T-helper 17 cell (primary cell): ENCODE results near the gene CCT5. TPM values are rescaled to one million over a fixed set of nuclear protein-coding genes. Genes with fewer than 3 reads are reported as not detected.
A peak's percentile ranks its signal among the peaks of the same experiment; 100 is the strongest.

Experiments used
- ATAC-seq: fragments of 150-1000 bp; cut with Tn5 transposase; 2 replicates; pipeline ENCODE4 v1.10.0; 2021; ENCODE audit warnings: mild to moderate bottlenecking, moderate library complexity
- DNase-seq, 3 donors: peaks; one replicate each; pipeline versions ENCODE4 v3.0.0 to v3.0.0-alpha.2; 2020 to 2021
- H3K9me3 ChIP-seq: one replicate; pipeline ENCODE4 v1.7.0; 2013; ENCODE audit warnings: low read length, mild to moderate bottlenecking; ENCODE audit not compliant: control insufficient read depth, poor library complexity, severe bottlenecking
- H3K27ac Mint-ChIP-seq: one replicate; pipeline ENCODE4 v1.8.0; 2022; ENCODE audit warnings: mild to moderate bottlenecking, moderate library complexity, mixed read lengths
- H3K27me3 Mint-ChIP-seq: one replicate; pipeline ENCODE4 v1.8.0; 2022; ENCODE audit warnings: mixed read lengths
- H3K36me3 Mint-ChIP-seq: one replicate; pipeline ENCODE4 v1.8.0; 2022; ENCODE audit warnings: low read depth, mixed read lengths
- H3K4me1 Mint-ChIP-seq: one replicate; pipeline ENCODE4 v1.8.0; 2022; ENCODE audit warnings: mild to moderate bottlenecking, mixed read lengths
- H3K4me3 Mint-ChIP-seq: one replicate; pipeline ENCODE4 v1.8.0; 2022; ENCODE audit warnings: mild to moderate bottlenecking, moderate library complexity, mixed read lengths
- total RNA-seq, 4 donors: library from RNA in 2 of 4; stranded (reverse) in 2 of 4; gene quantifications; one replicate each; pipeline ENCODE4 v1.2.3 and lab custom pipeline; 2022 to 2026

The CCT5 gene
- total RNA-seq, 2 donors from 2014 or later = 62.6 to 73.0 TPM

- no peak overlapping the region for H3K4me3 Mint-ChIP-seq
- no peak for ATAC-seq
- no peak overlapping the region for H3K27ac Mint-ChIP-seq
- peaks cover 16% of the 10 kb centered on the region for H3K27me3 Mint-ChIP-seq
- peaks cover 7% of the 10 kb centered on the region for H3K4me1 Mint-ChIP-seq
- peaks cover 3% of the 10 kb centered on the region for H3K36me3 Mint-ChIP-seq
- no peaks in the 10 kb centered on the region for H3K9me3 ChIP-seq
- DNase-seq = peak in 2 of 3 donors; percentile 14 to 17
These were observed 38.6 kb downstream of the CCT5 start for GRCh38 chr5:10288592-10289219.

- Mint-ChIP-seq H3K36me3 (peaks cover 3% of the 10 kb centered on the region), H3K27me3 (peaks cover 16% of the 10 kb centered on the region), H3K4me3 (no peak overlapping the region), H3K27ac (no peak overlapping the region), H3K4me1 (peaks cover 3% of the 10 kb centered on the region)
- no peaks in the 10 kb centered on the region for H3K9me3 ChIP-seq
- ATAC-seq (no peak), DNase-seq (no peak)
These were observed 39.3 kb downstream of the CCT5 start for GRCh38 chr5:10289353-10289752.

- Mint-ChIP-seq H3K27ac (no peak overlapping the region), H3K4me3 (no peak overlapping the region)
These were observed 39.9 kb downstream of the CCT5 start for GRCh38 chr5:10289991-10290390.

GRCh38 chr5:10290438-10290837 lies 40.4 kb downstream of the CCT5 start:
- DNase-seq (no peak), ATAC-seq (no peak)
- peaks cover 16% of the 10 kb centered on the region for H3K27me3 Mint-ChIP-seq
- peaks cover 3% of the 10 kb centered on the region for H3K4me1 Mint-ChIP-seq
- no peaks in the 10 kb centered on the region for H3K9me3 ChIP-seq
- no peak overlapping the region for H3K4me3 Mint-ChIP-seq
- H3K27ac Mint-ChIP-seq = no peak overlapping the region
- H3K36me3 Mint-ChIP-seq = peaks cover 3% of the 10 kb centered on the region

More at GRCh38 chr5:10289991-10290390, 39.9 kb downstream of the CCT5 start:
- H3K9me3 ChIP-seq = no peaks in the 10 kb centered on the region
- H3K27me3 Mint-ChIP-seq = peaks cover 16% of the 10 kb centered on the region
- ATAC-seq (no peak), DNase-seq (no peak)
- H3K4me1 Mint-ChIP-seq = peaks cover 3% of the 10 kb centered on the region
- peaks cover 3% of the 10 kb centered on the region for H3K36me3 Mint-ChIP-seq

- Mint-ChIP-seq H3K36me3 (peaks cover 6% of the 10 kb centered on the region), H3K27me3 (peaks cover 19% of the 10 kb centered on the region), H3K27ac (no peak overlapping the region), H3K4me3 (no peak overlapping the region), H3K4me1 (peaks cover 3% of the 10 kb centered on the region)
- ATAC-seq (no peak), DNase-seq (no peak)
- H3K9me3 ChIP-seq = no peaks in the 10 kb centered on the region
These were observed 41.7 kb downstream of the CCT5 start for GRCh38 chr5:10291692-10292339.

GRCh38 chr5:10293907-10294662 lies 44.0 kb downstream of the CCT5 start:
- H3K4me3 Mint-ChIP-seq = no peak overlapping the region
- peaks cover 21% of the 10 kb centered on the region for H3K27me3 Mint-ChIP-seq
- H3K27ac Mint-ChIP-seq = no peak overlapping the region
- H3K4me1 Mint-ChIP-seq = no peaks in the 10 kb centered on the region
- no peak for DNase-seq
- H3K36me3 Mint-ChIP-seq = peaks cover 6% of the 10 kb centered on the region
- no peaks in the 10 kb centered on the region for H3K9me3 ChIP-seq
- ATAC-seq = no peak

GRCh38 chr5:10295619-10296326 lies 45.7 kb downstream of the CCT5 start:
- Mint-ChIP-seq H3K27me3 (peaks cover 18% of the 10 kb centered on the region), H3K4me3 (no peak overlapping the region), H3K4me1 (no peaks in the 10 kb centered on the region), H3K36me3 (peaks cover 5% of the 10 kb centered on the region), H3K27ac (no peak overlapping the region)
- H3K9me3 ChIP-seq = no peaks in the 10 kb centered on the region
- no peak for DNase-seq
- no peak for ATAC-seq

GRCh38 chr5:10297646-10298204 lies 47.6 kb downstream of the CCT5 start:
- Mint-ChIP-seq H3K4me3 (no peak overlapping the region), H3K27ac (no peak overlapping the region)
- no peak for ATAC-seq

GRCh38 chr5:10300246-10300645 lies 50.2 kb downstream of the CCT5 start:
- ATAC-seq (no peak), DNase-seq (no peak)
- no peak overlapping the region for H3K4me3 Mint-ChIP-seq
- H3K27me3 Mint-ChIP-seq = peaks cover 14% of the 10 kb centered on the region
- H3K36me3 Mint-ChIP-seq = peaks cover 3% of the 10 kb centered on the region
- H3K4me1 Mint-ChIP-seq = no peaks in the 10 kb centered on the region
- no peaks in the 10 kb centered on the region for H3K9me3 ChIP-seq
- no peak overlapping the region for H3K27ac Mint-ChIP-seq

More at GRCh38 chr5:10297646-10298204, 47.6 kb downstream of the CCT5 start:
- no peaks in the 10 kb centered on the region for H3K9me3 ChIP-seq
- no peak for DNase-seq
- Mint-ChIP-seq H3K4me1 (no peaks in the 10 kb centered on the region), H3K36me3 (peaks cover 3% of the 10 kb centered on the region), H3K27me3 (peaks cover 14% of the 10 kb centered on the region)

- DNase-seq (no peak), ATAC-seq (no peak)
- Mint-ChIP-seq H3K4me3 (no peak overlapping the region), H3K27ac (no peak overlapping the region), H3K27me3 (peaks cover 17% of the 10 kb centered on the region), H3K4me1 (peaks cover 3% of the 10 kb centered on the region), H3K36me3 (peaks cover 3% of the 10 kb centered on the region)
- H3K9me3 ChIP-seq = no peaks in the 10 kb centered on the region
These were observed 51.2 kb downstream of the CCT5 start for GRCh38 chr5:10301266-10301665.

- no peak overlapping the region for H3K4me3 Mint-ChIP-seq
- DNase-seq (no peak), ATAC-seq (no peak)
- H3K4me1 Mint-ChIP-seq = peaks cover 4% of the 10 kb centered on the region
- peaks cover 17% of the 10 kb centered on the region for H3K27me3 Mint-ChIP-seq
- no peaks in the 10 kb centered on the region for H3K9me3 ChIP-seq
- no peak overlapping the region for H3K27ac Mint-ChIP-seq
- H3K36me3 Mint-ChIP-seq = no peaks in the 10 kb centered on the region
These were observed 51.9 kb downstream of the CCT5 start for GRCh38 chr5:10301842-10302610.

- H3K27me3 Mint-ChIP-seq = peaks cover 19% of the 10 kb centered on the region
- no peaks in the 10 kb centered on the region for H3K9me3 ChIP-seq
- no peak overlapping the region for H3K4me3 Mint-ChIP-seq
- peak overlapping the region; percentile 62 for H3K27ac Mint-ChIP-seq
- H3K36me3 Mint-ChIP-seq = no peaks in the 10 kb centered on the region
- DNase-seq (no peak), ATAC-seq (no peak)
- peaks cover 8% of the 10 kb centered on the region for H3K4me1 Mint-ChIP-seq
These were observed 53.1 kb downstream of the CCT5 start for GRCh38 chr5:10303201-10303600.
